Measurements from ENCODE around the gene ADCY5.

ADCY5 gene

GRCh38 chr3:123476967-123477750, 28.3 kb upstream of the ADCY5 start:
- no peak for TF ChIP-seq FOXP2 (optimal IDR thresholded peaks at IDR 0.05; ENCODE audit: borderline replicate concordance, extremely low read depth, extremely low read length, insufficient read depth)
- TF ChIP-seq SIN3A (IDR thresholded peaks at IDR 0.05; ENCODE audit: borderline replicate concordance, insufficient read depth, low read length), result no peak
- TF ChIP-seq TAF1 (IDR thresholded peaks at IDR 0.05; ENCODE audit: borderline replicate concordance, insufficient read depth, low read length), result no peak
- no peak for TF ChIP-seq POLR2AphosphoS5 (IDR thresholded peaks at IDR 0.05; ENCODE audit: low read depth, low read length)
- TF ChIP-seq, protein P1, sequence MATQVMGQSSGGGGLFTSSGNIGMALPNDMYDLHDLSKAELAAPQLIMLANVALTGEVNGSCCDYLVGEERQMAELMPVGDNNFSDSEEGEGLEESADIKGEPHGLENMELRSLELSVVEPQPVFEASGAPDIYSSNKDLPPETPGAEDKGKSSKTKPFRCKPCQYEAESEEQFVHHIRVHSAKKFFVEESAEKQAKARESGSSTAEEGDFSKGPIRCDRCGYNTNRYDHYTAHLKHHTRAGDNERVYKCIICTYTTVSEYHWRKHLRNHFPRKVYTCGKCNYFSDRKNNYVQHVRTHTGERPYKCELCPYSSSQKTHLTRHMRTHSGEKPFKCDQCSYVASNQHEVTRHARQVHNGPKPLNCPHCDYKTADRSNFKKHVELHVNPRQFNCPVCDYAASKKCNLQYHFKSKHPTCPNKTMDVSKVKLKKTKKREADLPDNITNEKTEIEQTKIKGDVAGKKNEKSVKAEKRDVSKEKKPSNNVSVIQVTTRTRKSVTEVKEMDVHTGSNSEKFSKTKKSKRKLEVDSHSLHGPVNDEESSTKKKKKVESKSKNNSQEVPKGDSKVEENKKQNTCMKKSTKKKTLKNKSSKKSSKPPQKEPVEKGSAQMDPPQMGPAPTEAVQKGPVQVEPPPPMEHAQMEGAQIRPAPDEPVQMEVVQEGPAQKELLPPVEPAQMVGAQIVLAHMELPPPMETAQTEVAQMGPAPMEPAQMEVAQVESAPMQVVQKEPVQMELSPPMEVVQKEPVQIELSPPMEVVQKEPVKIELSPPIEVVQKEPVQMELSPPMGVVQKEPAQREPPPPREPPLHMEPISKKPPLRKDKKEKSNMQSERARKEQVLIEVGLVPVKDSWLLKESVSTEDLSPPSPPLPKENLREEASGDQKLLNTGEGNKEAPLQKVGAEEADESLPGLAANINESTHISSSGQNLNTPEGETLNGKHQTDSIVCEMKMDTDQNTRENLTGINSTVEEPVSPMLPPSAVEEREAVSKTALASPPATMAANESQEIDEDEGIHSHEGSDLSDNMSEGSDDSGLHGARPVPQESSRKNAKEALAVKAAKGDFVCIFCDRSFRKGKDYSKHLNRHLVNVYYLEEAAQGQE (IDR thresholded peaks at IDR 0.05; ENCODE audit: insufficient read depth in 1 of 2, low read depth in 2 of 2, low read length in 2 of 2), result no peak

DNA sequence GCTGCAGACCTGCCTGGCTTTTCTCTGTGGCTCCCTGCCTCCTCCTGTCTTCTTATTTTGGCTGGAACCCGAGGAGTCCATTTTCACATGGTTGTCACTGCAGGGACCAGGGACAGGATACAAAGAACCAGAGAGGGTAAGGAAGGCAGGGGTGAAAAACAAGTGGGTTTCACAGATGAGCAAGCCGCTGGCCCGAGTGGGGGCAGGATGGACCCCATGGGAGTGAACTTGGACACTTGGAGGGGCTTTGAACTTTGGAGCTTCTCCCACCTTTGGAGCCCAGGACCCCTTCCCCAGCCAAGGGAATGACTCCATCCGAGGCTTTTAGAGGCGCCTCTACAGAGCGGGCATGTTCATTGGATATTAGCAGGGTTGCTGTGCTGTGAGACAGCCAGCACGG, 26.9 kb upstream of the ADCY5 start:
- TF ChIP-seq FOXP2 (optimal IDR thresholded peaks at IDR 0.05; ENCODE audit: borderline replicate concordance, extremely low read depth, extremely low read length, insufficient read depth), result no peak
- no peak for TF ChIP-seq TAF1 (IDR thresholded peaks at IDR 0.05; ENCODE audit: borderline replicate concordance, insufficient read depth, low read length)
- TF ChIP-seq, protein P1 (IDR thresholded peaks at IDR 0.05; ENCODE audit: insufficient read depth in 1 of 2, low read depth in 2 of 2, low read length in 2 of 2), result no peak
- TF ChIP-seq SIN3A (IDR thresholded peaks at IDR 0.05; ENCODE audit: borderline replicate concordance, insufficient read depth, low read length), result no peak
- TF ChIP-seq POLR2AphosphoS5 (IDR thresholded peaks at IDR 0.05; ENCODE audit: low read depth, low read length), result no peak

GRCh38 chr3:123471106-123471505, 22.2 kb upstream of the ADCY5 start:
- TF ChIP-seq POLR2AphosphoS5 (IDR thresholded peaks at IDR 0.05; ENCODE audit: low read depth, low read length), result no peak
- no peak for TF ChIP-seq SIN3A (IDR thresholded peaks at IDR 0.05; ENCODE audit: borderline replicate concordance, insufficient read depth, low read length)
- no peak for TF ChIP-seq FOXP2 (optimal IDR thresholded peaks at IDR 0.05; ENCODE audit: borderline replicate concordance, extremely low read depth, extremely low read length, insufficient read depth)
- no peak for TF ChIP-seq TAF1 (IDR thresholded peaks at IDR 0.05; ENCODE audit: borderline replicate concordance, insufficient read depth, low read length)
- TF ChIP-seq, protein P1 (IDR thresholded peaks at IDR 0.05; ENCODE audit: insufficient read depth in 1 of 2, low read depth in 2 of 2, low read length in 2 of 2), result no peak

DNA sequence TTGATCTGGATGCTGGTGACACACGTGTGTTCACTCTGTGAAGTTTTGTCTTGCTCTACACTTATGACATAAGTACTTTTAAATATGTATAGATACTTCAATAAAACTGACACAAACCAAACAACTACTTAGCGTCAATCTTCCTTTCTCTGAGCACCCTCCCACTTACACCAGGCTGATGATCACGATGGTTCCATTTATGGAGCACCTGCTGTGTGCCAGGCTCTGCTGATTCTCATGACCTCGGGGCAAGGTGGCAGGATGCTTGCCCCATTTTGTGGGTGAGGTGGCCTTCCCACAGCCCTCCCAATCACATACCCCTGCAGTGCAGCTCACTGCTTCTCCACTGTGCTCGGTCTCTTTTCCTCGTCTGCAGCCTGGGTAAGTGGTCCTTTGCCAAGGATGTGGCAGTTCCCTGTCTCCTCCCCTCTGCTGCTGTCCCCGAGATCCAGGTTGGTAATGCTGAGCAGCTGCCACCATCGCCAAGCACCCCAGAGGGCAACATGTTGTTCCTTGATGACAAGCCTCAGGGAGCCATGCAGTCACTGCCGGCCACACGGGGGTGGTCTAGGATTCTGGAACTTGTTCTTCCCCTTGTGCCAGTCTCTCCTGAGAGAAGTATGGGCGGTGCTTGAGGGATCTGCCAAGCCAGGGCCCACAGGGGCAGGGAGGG, 20.6 kb upstream of the ADCY5 start:
- TF ChIP-seq FOXP2 (optimal IDR thresholded peaks at IDR 0.05; ENCODE audit: borderline replicate concordance, extremely low read depth, extremely low read length, insufficient read depth) (no peak), TAF1 (IDR thresholded peaks at IDR 0.05; ENCODE audit: borderline replicate concordance, insufficient read depth, low read length) (no peak), SIN3A (IDR thresholded peaks at IDR 0.05; ENCODE audit: borderline replicate concordance, insufficient read depth, low read length) (no peak), POLR2AphosphoS5 (IDR thresholded peaks at IDR 0.05; ENCODE audit: low read depth, low read length) (no peak)
- TF ChIP-seq, protein P1 (IDR thresholded peaks at IDR 0.05; ENCODE audit: insufficient read depth in 1 of 2, low read depth in 2 of 2, low read length in 2 of 2), result no peak

Data from PFSK-1 (cell line).